GM23338 (cell line): ENCODE data around the gene ORAI3. TPM values are rescaled to one million over a fixed set of nuclear protein-coding genes. Genes with fewer than 3 reads are reported as not detected.

Source experiments
- ATAC-seq: fragments of 200-7000 bp; cut with Tn5 transposase; 3 replicates; pipeline ENCODE4 v1.9.1; 2020
- DNase-seq: peaks from one replicate; pipeline ENCODE4 v3.0.0-alpha.2; 2015; ENCODE audit warnings: low spot score
- H2AFZ ChIP-seq: fragments of 200-600 bp; sonication (generic); 2 replicates; pipeline ENCODE4 v1.8.0; 2016; ENCODE audit warnings: antibody characterized with exemption, mild to moderate bottlenecking, moderate library complexity
- H3F3A ChIP-seq: fragments of 200-600 bp; sonication (generic); replicated peaks from 2 replicates; pipeline ENCODE4 v1.8.0; 2017; ENCODE audit warnings: antibody characterized with exemption, mixed run types, low read depth
- H3K27ac ChIP-seq: fragments of 200-600 bp; sonication (generic); 2 replicates; pipeline ENCODE4 v1.6.1; 2016; ENCODE audit warnings: low read depth
- H3K27me3 ChIP-seq: fragments of 200-600 bp; sonication (generic); 2 replicates; pipeline ENCODE4 v1.8.0; 2016; ENCODE audit warnings: mild to moderate bottlenecking, mixed run types, moderate library complexity; ENCODE audit not compliant: insufficient read depth
- H3K36me3 ChIP-seq: fragments of 200-600 bp; sonication (generic); 2 replicates; pipeline ENCODE4 v1.8.0; 2016; ENCODE audit warnings: mild to moderate bottlenecking; ENCODE audit not compliant: insufficient read depth
- H3K4me1 ChIP-seq: fragments of 200-600 bp; sonication (generic); 2 replicates; pipeline ENCODE4 v1.8.0; 2016; ENCODE audit warnings: mild to moderate bottlenecking, moderate library complexity; ENCODE audit not compliant: insufficient read depth
- H3K4me2 ChIP-seq: fragments of 200-600 bp; sonication (generic); 2 replicates; pipeline ENCODE4 v1.7.1; 2017; ENCODE audit warnings: mixed run types
- H3K4me3 ChIP-seq: fragments of 200-600 bp; sonication (generic); 2 replicates; pipeline ENCODE4 v1.6.1; 2016; ENCODE audit warnings: mixed run types
- H3K79me2 ChIP-seq: fragments of 200-600 bp; sonication (generic); replicated peaks from 2 replicates; pipeline ENCODE4 v1.8.0; 2017; ENCODE audit warnings: mild to moderate bottlenecking; ENCODE audit not compliant: insufficient read depth
- H3K9me2 ChIP-seq: fragments of 200-600 bp; sonication (generic); 2 replicates; pipeline ENCODE4 v1.8.0; 2017; ENCODE audit not compliant: insufficient read depth
- H4K20me1 ChIP-seq: fragments of 200-600 bp; sonication (generic); replicated peaks from 2 replicates; pipeline ENCODE4 v1.8.0; 2017; ENCODE audit warnings: mild to moderate bottlenecking; ENCODE audit not compliant: insufficient read depth
- H3K27ac Mint-ChIP-seq: 2 replicates; pipeline ENCODE4 v1.8.0; 2020; ENCODE audit warnings: inconsistent platforms, mild to moderate bottlenecking, moderate library complexity, mixed read lengths
- H3K27me3 Mint-ChIP-seq: 3 replicates; pipeline ENCODE4 v1.8.0; 2022; ENCODE audit warnings: low read depth, mild to moderate bottlenecking, moderate library complexity, mixed read lengths, inconsistent platforms; ENCODE audit not compliant: insufficient read depth, poor library complexity
- H3K36me3 Mint-ChIP-seq: 3 replicates; pipeline ENCODE4 v1.8.0; 2021; ENCODE audit warnings: low read depth, mild to moderate bottlenecking, inconsistent platforms, moderate library complexity, mixed read lengths
- H3K4me1 Mint-ChIP-seq: 3 replicates; pipeline ENCODE4 v1.8.0; 2020; ENCODE audit warnings: mild to moderate bottlenecking, inconsistent platforms, mixed read lengths
- H3K4me3 Mint-ChIP-seq: 3 replicates; pipeline ENCODE4 v1.8.0; 2021; ENCODE audit warnings: moderate library complexity, mild to moderate bottlenecking, inconsistent platforms, mixed read lengths
- H3K9me3 Mint-ChIP-seq: 3 replicates; pipeline ENCODE4 v1.8.0; 2020; ENCODE audit warnings: moderate library complexity, mild to moderate bottlenecking, inconsistent platforms, mixed read lengths
- CREB1 ChIP-seq: fragments of 250-450 bp; sonication (Bioruptor Pico); IDR thresholded peaks from 2 replicates; pipeline ENCODE4 v1.5.0; 2020; ENCODE audit warnings: low read depth, mild to moderate bottlenecking, moderate library complexity
- EZH2phosphoT487 ChIP-seq: fragments of 200-600 bp; sonication (generic); IDR thresholded peaks from one replicate; pipeline ENCODE4 v1.8.1; 2018; ENCODE audit warnings: antibody characterized with exemption; ENCODE audit not compliant: unreplicated experiment
- JUNB ChIP-seq: IDR thresholded peaks from one replicate; pipeline ENCODE4 v1.6.1; 2016; ENCODE audit warnings: antibody characterized with exemption; ENCODE audit not compliant: unreplicated experiment
- POLR2AphosphoS5 ChIP-seq: IDR thresholded peaks from 2 replicates; pipeline ENCODE4 v1.6.1; 2016; ENCODE audit warnings: antibody characterized with exemption, low read depth
- ZNF114 ChIP-seq: fragments of 250-450 bp; sonication (Bioruptor Pico); IDR thresholded peaks from 2 replicates; pipeline ENCODE4 v1.5.0; 2020; ENCODE audit warnings: mild to moderate bottlenecking, moderate library complexity
- polyA plus RNA-seq: library from polyadenylated mRNA; unstranded; fragments of >200 nt; fragmentation: Nextera tagmentation; extraction: Ambion mirVana; gene quantifications from 2 replicates; pipeline ENCODE4 v1.2.1, GENCODE V29; 2016
- total RNA-seq: library from RNA; depleted of rRNA; stranded (reverse); fragments of >200 nt; shearing (Covaris generic); gene quantifications from 2 replicates; pipeline ENCODE4 v1.2.3, GENCODE V29; 2014
- TF ChIP-seq, protein P1 (sequence below), 2 experiments: fragments of 200-600 bp in 1 of 2; sonication (generic) in 1 of 2; conservative IDR thresholded peaks; 2 replicates each; pipeline versions ENCODE4 v1.5.1 to v1.6.1; 2016 to 2017; ENCODE audit warnings: antibody characterized with exemption in 2 of 2, low read depth in 2 of 2, mild to moderate bottlenecking in 2 of 2, moderate library complexity in 1 of 2
- TF ChIP-seq, protein P2 (sequence below): fragments of 250-450 bp; sonication (Bioruptor Pico); IDR thresholded peaks from 2 replicates; pipeline ENCODE4 v1.5.0; 2020; ENCODE audit warnings: mild to moderate bottlenecking, moderate library complexity

ORAI3 gene
- total and polyA plus RNA-seq, 2 experiments from 2014 or later, result 6.9 to 15.9 TPM

DNA sequence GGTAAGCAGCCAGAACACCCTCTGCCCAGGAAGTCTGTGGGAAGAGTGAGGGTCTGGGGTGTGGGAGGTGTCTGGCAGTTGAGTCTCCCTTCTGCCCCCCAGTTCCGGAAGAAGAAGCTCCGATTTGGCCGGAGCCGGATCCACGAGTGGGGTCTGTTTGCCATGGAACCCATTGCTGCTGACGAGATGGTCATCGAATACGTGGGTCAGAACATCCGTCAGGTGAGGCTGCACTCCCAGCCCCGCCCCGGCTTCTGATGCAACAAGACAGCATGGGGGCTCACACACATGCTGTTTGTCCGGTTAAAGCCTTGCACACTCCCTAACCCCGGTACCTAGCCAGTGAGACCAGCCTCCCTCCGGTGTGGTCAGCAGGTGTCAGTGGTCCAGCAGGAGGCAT is 32.1 kb downstream of the ORAI3 start (continued):
- TF ChIP-seq, protein P1, sequence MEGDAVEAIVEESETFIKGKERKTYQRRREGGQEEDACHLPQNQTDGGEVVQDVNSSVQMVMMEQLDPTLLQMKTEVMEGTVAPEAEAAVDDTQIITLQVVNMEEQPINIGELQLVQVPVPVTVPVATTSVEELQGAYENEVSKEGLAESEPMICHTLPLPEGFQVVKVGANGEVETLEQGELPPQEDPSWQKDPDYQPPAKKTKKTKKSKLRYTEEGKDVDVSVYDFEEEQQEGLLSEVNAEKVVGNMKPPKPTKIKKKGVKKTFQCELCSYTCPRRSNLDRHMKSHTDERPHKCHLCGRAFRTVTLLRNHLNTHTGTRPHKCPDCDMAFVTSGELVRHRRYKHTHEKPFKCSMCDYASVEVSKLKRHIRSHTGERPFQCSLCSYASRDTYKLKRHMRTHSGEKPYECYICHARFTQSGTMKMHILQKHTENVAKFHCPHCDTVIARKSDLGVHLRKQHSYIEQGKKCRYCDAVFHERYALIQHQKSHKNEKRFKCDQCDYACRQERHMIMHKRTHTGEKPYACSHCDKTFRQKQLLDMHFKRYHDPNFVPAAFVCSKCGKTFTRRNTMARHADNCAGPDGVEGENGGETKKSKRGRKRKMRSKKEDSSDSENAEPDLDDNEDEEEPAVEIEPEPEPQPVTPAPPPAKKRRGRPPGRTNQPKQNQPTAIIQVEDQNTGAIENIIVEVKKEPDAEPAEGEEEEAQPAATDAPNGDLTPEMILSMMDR (conservative IDR thresholded peaks at IDR 0.05; ENCODE audit: low read depth in 2 of 2), result no peak
- no peak for TF ChIP-seq JUNB
- no peak for TF ChIP-seq ZNF114 (CRISPR knock-in tag)
- no peak for TF ChIP-seq POLR2AphosphoS5
- TF ChIP-seq, protein P2, sequence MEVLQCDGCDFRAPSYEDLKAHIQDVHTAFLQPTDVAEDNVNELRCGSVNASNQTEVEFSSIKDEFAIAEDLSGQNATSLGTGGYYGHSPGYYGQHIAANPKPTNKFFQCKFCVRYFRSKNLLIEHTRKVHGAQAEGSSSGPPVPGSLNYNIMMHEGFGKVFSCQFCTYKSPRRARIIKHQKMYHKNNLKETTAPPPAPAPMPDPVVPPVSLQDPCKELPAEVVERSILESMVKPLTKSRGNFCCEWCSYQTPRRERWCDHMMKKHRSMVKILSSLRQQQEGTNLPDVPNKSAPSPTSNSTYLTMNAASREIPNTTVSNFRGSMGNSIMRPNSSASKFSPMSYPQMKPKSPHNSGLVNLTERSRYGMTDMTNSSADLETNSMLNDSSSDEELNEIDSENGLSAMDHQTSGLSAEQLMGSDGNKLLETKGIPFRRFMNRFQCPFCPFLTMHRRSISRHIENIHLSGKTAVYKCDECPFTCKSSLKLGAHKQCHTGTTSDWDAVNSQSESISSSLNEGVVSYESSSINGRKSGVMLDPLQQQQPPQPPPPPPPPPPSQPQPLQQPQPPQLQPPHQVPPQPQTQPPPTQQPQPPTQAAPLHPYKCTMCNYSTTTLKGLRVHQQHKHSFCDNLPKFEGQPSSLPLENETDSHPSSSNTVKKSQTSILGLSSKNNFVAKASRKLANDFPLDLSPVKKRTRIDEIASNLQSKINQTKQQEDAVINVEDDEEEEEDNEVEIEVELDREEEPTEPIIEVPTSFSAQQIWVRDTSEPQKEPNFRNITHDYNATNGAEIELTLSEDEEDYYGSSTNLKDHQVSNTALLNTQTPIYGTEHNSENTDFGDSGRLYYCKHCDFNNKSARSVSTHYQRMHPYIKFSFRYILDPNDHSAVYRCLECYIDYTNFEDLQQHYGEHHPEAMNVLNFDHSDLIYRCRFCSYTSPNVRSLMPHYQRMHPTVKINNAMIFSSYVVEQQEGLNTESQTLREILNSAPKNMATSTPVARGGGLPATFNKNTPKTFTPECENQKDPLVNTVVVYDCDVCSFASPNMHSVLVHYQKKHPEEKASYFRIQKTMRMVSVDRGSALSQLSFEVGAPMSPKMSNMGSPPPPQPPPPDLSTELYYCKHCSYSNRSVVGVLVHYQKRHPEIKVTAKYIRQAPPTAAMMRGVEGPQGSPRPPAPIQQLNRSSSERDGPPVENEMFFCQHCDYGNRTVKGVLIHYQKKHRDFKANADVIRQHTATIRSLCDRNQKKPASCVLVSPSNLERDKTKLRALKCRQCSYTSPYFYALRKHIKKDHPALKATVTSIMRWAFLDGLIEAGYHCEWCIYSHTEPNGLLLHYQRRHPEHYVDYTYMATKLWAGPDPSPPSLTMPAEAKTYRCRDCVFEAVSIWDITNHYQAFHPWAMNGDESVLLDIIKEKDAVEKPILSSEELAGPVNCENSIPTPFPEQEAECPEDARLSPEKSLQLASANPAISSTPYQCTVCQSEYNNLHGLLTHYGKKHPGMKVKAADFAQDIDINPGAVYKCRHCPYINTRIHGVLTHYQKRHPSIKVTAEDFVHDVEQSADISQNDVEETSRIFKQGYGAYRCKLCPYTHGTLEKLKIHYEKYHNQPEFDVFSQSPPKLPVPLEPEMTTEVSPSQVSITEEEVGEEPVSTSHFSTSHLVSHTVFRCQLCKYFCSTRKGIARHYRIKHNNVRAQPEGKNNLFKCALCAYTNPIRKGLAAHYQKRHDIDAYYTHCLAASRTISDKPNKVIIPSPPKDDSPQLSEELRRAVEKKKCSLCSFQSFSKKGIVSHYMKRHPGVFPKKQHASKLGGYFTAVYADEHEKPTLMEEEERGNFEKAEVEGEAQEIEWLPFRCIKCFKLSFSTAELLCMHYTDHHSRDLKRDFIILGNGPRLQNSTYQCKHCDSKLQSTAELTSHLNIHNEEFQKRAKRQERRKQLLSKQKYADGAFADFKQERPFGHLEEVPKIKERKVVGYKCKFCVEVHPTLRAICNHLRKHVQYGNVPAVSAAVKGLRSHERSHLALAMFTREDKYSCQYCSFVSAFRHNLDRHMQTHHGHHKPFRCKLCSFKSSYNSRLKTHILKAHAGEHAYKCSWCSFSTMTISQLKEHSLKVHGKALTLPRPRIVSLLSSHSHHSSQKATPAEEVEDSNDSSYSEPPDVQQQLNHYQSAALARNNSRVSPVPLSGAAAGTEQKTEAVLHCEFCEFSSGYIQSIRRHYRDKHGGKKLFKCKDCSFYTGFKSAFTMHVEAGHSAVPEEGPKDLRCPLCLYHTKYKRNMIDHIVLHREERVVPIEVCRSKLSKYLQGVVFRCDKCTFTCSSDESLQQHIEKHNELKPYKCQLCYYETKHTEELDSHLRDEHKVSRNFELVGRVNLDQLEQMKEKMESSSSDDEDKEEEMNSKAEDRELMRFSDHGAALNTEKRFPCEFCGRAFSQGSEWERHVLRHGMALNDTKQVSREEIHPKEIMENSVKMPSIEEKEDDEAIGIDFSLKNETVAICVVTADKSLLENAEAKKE, result no peak

DNA sequence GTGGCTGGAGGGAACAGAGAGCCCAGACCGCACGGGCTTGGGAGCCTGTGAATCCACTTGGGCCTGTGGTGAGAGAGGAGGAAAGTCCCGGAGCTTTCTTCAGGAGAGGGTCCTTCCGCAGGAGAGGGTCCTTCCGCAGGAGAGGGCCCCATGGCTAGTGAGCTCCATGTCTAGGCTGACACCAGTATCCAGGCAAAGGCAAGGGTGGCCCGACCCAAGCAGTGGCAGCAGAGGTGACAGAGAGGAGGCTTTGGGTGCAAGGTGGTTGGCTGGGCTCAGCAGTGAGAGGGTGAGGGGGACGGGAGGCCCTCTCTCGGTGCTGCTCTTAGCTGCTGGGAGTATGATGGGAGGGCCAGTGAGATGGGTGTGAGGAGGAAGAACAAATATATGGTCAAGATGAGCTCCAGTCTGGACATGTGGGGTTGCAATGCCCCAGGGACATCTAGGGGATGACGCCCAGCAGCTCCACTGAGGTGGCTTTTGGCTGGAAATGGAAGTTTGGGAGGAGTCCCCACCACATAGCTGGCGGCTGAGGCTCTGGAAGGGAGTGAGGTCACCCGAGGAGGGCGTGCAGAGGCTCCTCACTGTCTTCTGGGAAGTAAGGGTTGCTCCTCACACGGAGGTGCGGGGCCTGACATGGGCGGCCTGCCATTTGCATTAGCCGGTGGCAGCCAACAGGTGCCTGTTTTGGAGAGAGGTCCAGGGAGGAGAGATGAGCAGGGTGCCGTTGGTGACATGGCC is 33.9 kb downstream of the ORAI3 start:
- ATAC-seq (no peak), DNase-seq (no peak)
- Histone ChIP-seq H3F3A (peaks cover 9% of the 10 kb centered on the region), H2AFZ (no peak overlapping the region), H3K9me2 (no peaks in the 10 kb centered on the region), H4K20me1 (peaks cover 10% of the 10 kb centered on the region; the same call in 1 of the 2 replicates), H3K36me3 (peaks cover 4% of the 10 kb centered on the region; the same call in 1 of the 2 replicates), H3K4me2 (no peak overlapping the region), H3K79me2 (no peaks in the 10 kb centered on the region), H3K4me1 (no peaks in the 10 kb centered on the region), H3K27me3 (no peaks in the 10 kb centered on the region), H3K27ac (no peak overlapping the region), H3K4me3 (no peak overlapping the region)
- Mint-ChIP-seq H3K4me3 (no peak overlapping the region; the same call in 2 of the 3 replicates), H3K27me3 (peaks cover 10% of the 10 kb centered on the region), H3K4me1 (peaks cover 6% of the 10 kb centered on the region; the same call in 2 of the 3 replicates), H3K36me3 (peaks cover 39% of the 10 kb centered on the region), H3K9me3 (peaks cover 2% of the 10 kb centered on the region; the same call in 1 of the 3 replicates), H3K27ac (no peak overlapping the region)
- no peak for TF ChIP-seq EZH2phosphoT487
- TF ChIP-seq, protein P2, result no peak
- no peak for TF ChIP-seq ZNF114 (CRISPR knock-in tag)
- no peak for TF ChIP-seq CREB1 (CRISPR knock-in tag)
